MM.1S (cell line): ENCODE results near the gene ZNF444.

ENCODE experiments used
- DNase-seq: peaks from one replicate; pipeline ENCODE4 v3.0.0-alpha.2; 2015
- H2AFZ ChIP-seq: fragments of 300-600 bp; sonication (generic); 2 replicates; pipeline ENCODE4 v1.6.0; 2016; ENCODE audit warnings: antibody characterized with exemption, low read length
- H3F3A ChIP-seq: fragments of 300-600 bp; sonication (generic); 2 replicates; pipeline ENCODE4 v1.6.1; 2016; ENCODE audit warnings: mild to moderate bottlenecking, antibody characterized with exemption, low read length, moderate library complexity, mixed read lengths; ENCODE audit not compliant: insufficient read depth
- H3K27ac ChIP-seq: fragments of 300-600 bp; sonication (generic); 2 replicates; pipeline ENCODE4 v1.5.1; 2016; ENCODE audit warnings: mild to moderate bottlenecking, low read length
- H3K27me3 ChIP-seq: fragments of 300-600 bp; sonication (generic); replicated peaks from 2 replicates; pipeline ENCODE4 v1.6.0; 2016; ENCODE audit warnings: low read length; ENCODE audit not compliant: insufficient read depth
- H3K36me3 ChIP-seq: fragments of 300-600 bp; sonication (generic); replicated peaks from 2 replicates; pipeline ENCODE4 v1.6.1; 2016; ENCODE audit warnings: mild to moderate bottlenecking, low read length, mixed read lengths; ENCODE audit not compliant: insufficient read depth
- H3K4me1 ChIP-seq: fragments of 300-600 bp; sonication (generic); 2 replicates; pipeline ENCODE4 v1.6.1; 2016; ENCODE audit warnings: low read length, mixed read lengths
- H3K4me2 ChIP-seq: fragments of 300-600 bp; sonication (generic); 2 replicates; pipeline ENCODE4 v1.6.0; 2016; ENCODE audit warnings: low read depth, low read length
- H3K4me3 ChIP-seq: fragments of 300-600 bp; sonication (generic); 2 replicates; pipeline ENCODE4 v1.5.1; 2016; ENCODE audit warnings: low read length, mixed read lengths
- H3K79me2 ChIP-seq: fragments of 300-600 bp; sonication (generic); 2 replicates; pipeline ENCODE4 v1.6.1; 2016; ENCODE audit warnings: mixed run types, low read length, mixed read lengths
- H3K9ac ChIP-seq: fragments of 300-600 bp; sonication (generic); 2 replicates; pipeline ENCODE4 v1.6.1; 2016; ENCODE audit warnings: low read length, mixed read lengths
- H3K9me2 ChIP-seq: fragments of 300-600 bp; sonication (generic); replicated peaks from 2 replicates; pipeline ENCODE4 v1.6.1; 2016; ENCODE audit warnings: mild to moderate bottlenecking, low read length, mixed read lengths; ENCODE audit not compliant: insufficient read depth
- H3K9me3 ChIP-seq: fragments of 300-600 bp; sonication (generic); replicated peaks from 2 replicates; pipeline ENCODE4 v1.6.1; 2016; ENCODE audit warnings: mild to moderate bottlenecking, low read length, mixed read lengths; ENCODE audit not compliant: insufficient read depth
- H4K20me1 ChIP-seq: fragments of 300-600 bp; sonication (generic); 2 replicates; pipeline ENCODE4 v1.6.1; 2016; ENCODE audit warnings: mild to moderate bottlenecking, low read length, moderate library complexity, mixed read lengths; ENCODE audit not compliant: insufficient read depth
- EZH2 ChIP-seq: fragments of 300-600 bp; sonication (generic); optimal IDR thresholded peaks from 2 replicates; pipeline ENCODE3; 2017; ENCODE audit warnings: low read depth, mild to moderate bottlenecking, antibody characterized with exemption, low read length, mixed read lengths
- EZH2phosphoT487 ChIP-seq: fragments of 300-600 bp; sonication (generic); IDR thresholded peaks from 2 replicates; pipeline ENCODE4 v1.6.1; 2018; ENCODE audit warnings: antibody characterized with exemption, low read length
- TF ChIP-seq, protein P1 (sequence below): fragments of 300-600 bp; sonication (generic); IDR thresholded peaks from 2 replicates; pipeline ENCODE4 v1.5.1; 2016; ENCODE audit warnings: antibody characterized with exemption, low read length, mixed read lengths

The ZNF444 gene

GRCh38 chr19:56118666-56119581, 22.2 kb upstream of the ZNF444 start:
- peaks cover 13% of the 10 kb centered on the region; the same call in 1 of the 2 replicates for H3K4me1 ChIP-seq
- peaks cover 67% of the 10 kb centered on the region for H3K79me2 ChIP-seq
- TF ChIP-seq, protein P1, sequence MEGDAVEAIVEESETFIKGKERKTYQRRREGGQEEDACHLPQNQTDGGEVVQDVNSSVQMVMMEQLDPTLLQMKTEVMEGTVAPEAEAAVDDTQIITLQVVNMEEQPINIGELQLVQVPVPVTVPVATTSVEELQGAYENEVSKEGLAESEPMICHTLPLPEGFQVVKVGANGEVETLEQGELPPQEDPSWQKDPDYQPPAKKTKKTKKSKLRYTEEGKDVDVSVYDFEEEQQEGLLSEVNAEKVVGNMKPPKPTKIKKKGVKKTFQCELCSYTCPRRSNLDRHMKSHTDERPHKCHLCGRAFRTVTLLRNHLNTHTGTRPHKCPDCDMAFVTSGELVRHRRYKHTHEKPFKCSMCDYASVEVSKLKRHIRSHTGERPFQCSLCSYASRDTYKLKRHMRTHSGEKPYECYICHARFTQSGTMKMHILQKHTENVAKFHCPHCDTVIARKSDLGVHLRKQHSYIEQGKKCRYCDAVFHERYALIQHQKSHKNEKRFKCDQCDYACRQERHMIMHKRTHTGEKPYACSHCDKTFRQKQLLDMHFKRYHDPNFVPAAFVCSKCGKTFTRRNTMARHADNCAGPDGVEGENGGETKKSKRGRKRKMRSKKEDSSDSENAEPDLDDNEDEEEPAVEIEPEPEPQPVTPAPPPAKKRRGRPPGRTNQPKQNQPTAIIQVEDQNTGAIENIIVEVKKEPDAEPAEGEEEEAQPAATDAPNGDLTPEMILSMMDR = no peak
- TF ChIP-seq EZH2 = no peak
- TF ChIP-seq EZH2phosphoT487 = no peak
- peak overlapping the region; percentile 99; the same call in 1 of the 2 replicates for H3K9ac ChIP-seq
- H4K20me1 ChIP-seq = peaks cover 8% of the 10 kb centered on the region
- H3K27ac ChIP-seq = no peak overlapping the region
- H3K4me2 ChIP-seq = peak overlapping the region; percentile 100
- no peaks in the 10 kb centered on the region for H3K9me2 ChIP-seq
- H2AFZ ChIP-seq = no peak overlapping the region
- H3K27me3 ChIP-seq = no peaks in the 10 kb centered on the region
- no peaks in the 10 kb centered on the region for H3F3A ChIP-seq
- no peaks in the 10 kb centered on the region for H3K36me3 ChIP-seq
- peak overlapping the region; percentile 95; the same call in 1 of the 2 replicates for H3K4me3 ChIP-seq
- no peak for DNase-seq
- H3K9me3 ChIP-seq = no peaks in the 10 kb centered on the region

- Histone ChIP-seq H4K20me1 (peaks cover 8% of the 10 kb centered on the region), H3K9me2 (no peaks in the 10 kb centered on the region), H3K4me3 (peak overlapping the region; percentile 95), H3K9ac (peak overlapping the region; percentile 99), H3F3A (no peaks in the 10 kb centered on the region), H2AFZ (no peak overlapping the region), H3K36me3 (no peaks in the 10 kb centered on the region), H3K4me1 (peaks cover 13% of the 10 kb centered on the region; the same call in 1 of the 2 replicates), H3K9me3 (no peaks in the 10 kb centered on the region), H3K4me2 (peak overlapping the region; percentile 100), H3K27me3 (no peaks in the 10 kb centered on the region), H3K27ac (peak overlapping the region; percentile 83; the same call in 1 of the 2 replicates), H3K79me2 (peaks cover 61% of the 10 kb centered on the region)
- TF ChIP-seq EZH2 (no peak), EZH2phosphoT487 (no peak)
- TF ChIP-seq, protein P1 = no peak
- DNase-seq = no peak
Observed at GRCh38 chr19:56119582-56119978, 21.5 kb upstream of the ZNF444 start.

- no peaks in the 10 kb centered on the region for H3K9me3 ChIP-seq
- H3K27ac ChIP-seq = peak overlapping the region; percentile 83
- peaks cover 57% of the 10 kb centered on the region for H3K79me2 ChIP-seq
- no peak for DNase-seq
- H3K9me2 ChIP-seq = no peaks in the 10 kb centered on the region
- H3F3A ChIP-seq = no peaks in the 10 kb centered on the region
- H3K9ac ChIP-seq = peak overlapping the region; percentile 99
- TF ChIP-seq EZH2 (no peak), EZH2phosphoT487 (no peak)
- TF ChIP-seq, protein P1 = no peak
- no peaks in the 10 kb centered on the region for H3K27me3 ChIP-seq
- H4K20me1 ChIP-seq = peaks cover 5% of the 10 kb centered on the region
- H2AFZ ChIP-seq = no peak overlapping the region
- peak overlapping the region; percentile 100 for H3K4me2 ChIP-seq
- peaks cover 13% of the 10 kb centered on the region; the same call in 1 of the 2 replicates for H3K4me1 ChIP-seq
- H3K36me3 ChIP-seq = no peaks in the 10 kb centered on the region
- H3K4me3 ChIP-seq = peak overlapping the region; percentile 95
Observed at GRCh38 chr19:56120002-56120370, 21.1 kb upstream of the ZNF444 start.
